GDM1 (cell line): ENCODE data around the gene IGHMBP2.
"Not testable (repeated sequence)": the region's sequence is repeated elsewhere in the genome, so short reads cannot be mapped to it uniquely, and the experiment has no call there.

Experiments used
- DNase-seq: peaks from one replicate; lab custom pipeline; 2025; lab: John Stamatoyannopoulos, UW

IGHMBP2 gene

GRCh38 chr11:68961245-68961644 is 57.6 kb downstream of the IGHMBP2 start:
- DNase-seq: no peak

GRCh38 chr11:68962527-68963250 is 59.0 kb downstream of the IGHMBP2 start:
- DNase-seq: no peak

- DNase-seq: no peak
Measured at GRCh38 chr11:68963779-68964178, 60.1 kb downstream of the IGHMBP2 start.

DNA sequence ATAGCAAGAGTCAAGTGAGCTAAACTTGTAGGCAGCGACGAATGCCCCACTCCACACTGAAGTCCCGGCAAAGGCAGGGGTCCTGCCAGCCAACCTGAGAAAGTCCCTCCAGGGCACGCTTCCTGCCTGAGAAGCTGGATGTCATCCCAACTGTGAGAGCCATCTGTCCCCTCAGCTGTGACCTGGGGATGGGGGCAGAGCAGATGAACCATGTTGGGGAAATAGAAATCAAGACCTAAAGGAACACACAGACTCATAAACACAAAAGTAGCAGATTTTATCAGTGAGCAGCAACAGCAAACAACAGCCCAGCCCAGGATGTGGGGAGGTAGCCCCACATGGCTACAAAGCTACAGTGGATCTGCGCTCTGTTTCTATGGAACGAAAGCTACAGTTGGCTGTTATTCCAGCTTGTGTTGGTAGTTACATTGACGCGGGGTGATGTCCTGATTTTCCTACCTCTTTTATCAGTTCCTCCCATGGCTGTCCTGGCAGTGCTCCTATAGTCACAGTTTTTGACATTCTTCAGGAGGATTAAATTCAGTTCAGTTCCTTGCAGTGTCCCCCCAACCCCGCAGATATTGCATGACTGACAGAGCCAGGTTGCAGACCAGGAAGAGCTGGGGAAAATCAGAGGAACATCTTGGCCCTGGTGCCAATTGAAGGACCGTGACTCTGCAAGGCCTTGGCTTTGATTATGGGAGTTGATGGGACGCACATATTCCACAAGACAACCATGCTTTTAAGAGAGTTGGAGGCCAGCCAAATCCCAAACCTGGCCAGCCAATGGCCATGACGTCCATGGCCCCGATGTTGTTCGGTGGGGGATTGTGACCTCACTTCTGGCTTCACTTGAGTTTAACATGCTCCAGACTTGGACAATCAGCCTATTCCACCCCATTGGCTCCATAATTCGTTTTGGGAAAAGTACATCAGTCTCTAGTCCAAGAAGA is 62.5 kb downstream of the IGHMBP2 start:
- no peak for DNase-seq

GRCh38 chr11:68966894-68967780 is 63.4 kb downstream of the IGHMBP2 start:
- no peak for DNase-seq

DNA sequence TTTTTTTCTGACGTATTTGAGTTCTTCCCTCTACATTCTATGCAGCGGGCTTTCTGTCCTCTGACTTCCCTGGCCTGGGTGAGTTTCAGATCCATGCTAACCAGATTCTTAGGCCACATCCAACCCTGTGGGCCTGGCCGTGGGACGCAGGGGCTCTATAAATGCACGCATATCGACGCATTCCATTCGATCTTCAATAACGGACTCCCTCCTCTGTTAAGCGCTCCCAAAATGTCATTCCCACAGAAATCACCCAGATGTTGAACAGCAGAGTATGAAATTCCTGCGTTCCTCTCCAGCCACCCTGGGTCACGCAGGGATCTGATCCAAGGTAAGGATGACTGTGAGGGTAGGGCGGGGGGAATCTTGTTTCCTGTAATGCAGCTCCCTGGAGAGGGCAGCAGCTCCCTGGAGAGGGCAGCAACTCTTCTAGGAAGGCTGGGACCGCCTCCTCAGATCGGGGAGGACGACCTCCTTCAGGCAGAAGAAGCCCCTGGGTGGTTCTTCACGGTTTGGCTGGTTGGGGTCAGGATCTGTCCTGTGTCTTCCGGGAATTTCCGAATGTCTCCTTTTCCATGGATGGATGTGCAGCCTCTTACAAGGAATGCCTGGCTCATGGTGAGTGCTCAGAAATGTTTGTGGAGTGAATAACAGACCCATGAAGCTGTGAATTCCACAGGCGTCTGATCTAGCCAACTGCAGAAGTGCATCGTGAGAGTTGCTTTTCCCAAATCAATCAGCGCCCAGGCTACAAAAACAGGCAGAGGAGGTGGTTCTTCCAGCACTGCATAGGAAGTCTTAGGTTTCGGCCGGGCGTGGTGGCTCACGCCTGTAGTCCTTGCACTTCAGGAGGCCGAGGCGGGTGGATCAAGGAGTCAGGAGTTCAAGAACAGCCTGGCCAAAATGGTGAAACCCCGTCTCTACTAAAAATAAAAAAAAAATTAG is 64.9 kb downstream of the IGHMBP2 start:
- DNase-seq: no peak

GRCh38 chr11:68969386-68969785 is 65.7 kb downstream of the IGHMBP2 start:
- DNase-seq: no peak

DNA sequence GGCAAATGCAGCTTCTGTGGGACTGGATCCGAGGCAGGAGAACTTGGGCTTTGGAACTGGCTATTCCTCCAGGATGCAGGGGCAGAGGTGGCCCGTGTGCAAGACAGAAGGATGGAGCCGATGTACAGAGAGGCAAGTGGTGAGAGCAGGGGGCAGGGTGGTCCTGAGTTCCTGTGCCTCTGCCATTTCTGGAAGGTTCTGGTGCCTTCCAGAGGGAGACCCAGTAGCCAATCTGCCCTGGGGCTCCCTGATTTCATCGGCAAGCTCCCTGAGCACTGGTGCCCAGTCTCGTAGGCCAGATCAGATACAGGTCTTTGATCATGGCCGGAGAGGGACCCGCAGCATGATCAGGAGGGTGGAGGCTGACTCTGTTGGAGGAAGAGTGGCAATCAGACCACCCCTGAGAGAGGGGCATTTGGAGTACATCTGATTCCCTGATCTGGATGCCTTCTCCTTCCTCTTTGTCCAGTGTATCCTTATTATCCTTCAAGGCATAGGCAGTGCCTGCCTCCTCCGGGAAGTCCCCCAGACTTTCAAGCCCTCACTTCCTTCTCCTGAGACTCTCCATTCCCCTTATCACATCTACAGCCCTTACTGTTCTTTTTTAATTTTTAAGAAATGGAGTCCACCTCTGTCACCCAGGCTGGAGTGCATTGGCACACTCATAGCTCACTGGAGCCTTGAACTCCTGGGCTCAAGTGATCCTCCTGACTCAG is 67.4 kb downstream of the IGHMBP2 start:
- DNase-seq: no peak

- no peak for DNase-seq
Measured at GRCh38 chr11:68973219-68973618, 69.5 kb downstream of the IGHMBP2 start.

GRCh38 chr11:68973706-68974105 is 70.0 kb downstream of the IGHMBP2 start:
- DNase-seq: not testable (repeated sequence)

DNA sequence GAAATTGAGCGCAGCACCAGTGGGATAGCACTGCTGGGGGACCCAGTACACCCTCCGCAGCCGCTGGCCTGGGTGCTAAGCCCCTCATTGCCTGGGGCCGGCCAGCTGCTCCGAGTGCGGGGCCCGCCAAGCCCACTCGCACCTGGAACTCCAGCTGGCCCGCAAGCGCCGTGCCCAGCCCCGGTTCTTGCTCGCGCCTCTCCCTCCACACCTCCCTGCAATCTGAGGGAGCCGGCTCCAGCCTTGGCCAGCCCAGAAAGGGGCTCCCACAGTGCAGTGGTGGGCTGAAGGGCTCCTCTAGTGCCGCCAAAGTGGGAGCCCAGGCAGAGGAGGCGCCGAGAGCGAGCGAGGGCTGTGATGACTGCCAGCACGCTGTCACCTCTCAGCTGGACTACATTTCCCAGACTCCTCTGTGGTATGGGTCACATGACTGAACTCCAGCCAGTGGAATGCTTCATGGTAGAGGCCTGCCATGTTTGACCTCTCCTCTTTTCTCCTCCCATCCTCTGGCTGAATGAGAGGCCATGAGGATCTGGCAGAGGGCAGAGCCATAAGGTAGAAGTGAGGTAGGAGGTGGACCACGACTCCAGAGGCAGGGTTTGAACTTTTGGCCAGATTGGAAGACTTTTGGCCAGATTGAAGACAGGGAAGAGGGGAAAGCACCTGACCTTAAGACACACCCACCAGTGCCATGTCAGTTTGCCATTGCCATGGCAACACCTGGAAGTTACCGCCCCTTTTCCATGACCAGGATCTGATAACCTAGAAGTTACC is 70.9 kb downstream of the IGHMBP2 start:
- no peak for DNase-seq

GRCh38 chr11:68976095-68976494 is 72.4 kb downstream of the IGHMBP2 start:
- no peak for DNase-seq

DNA sequence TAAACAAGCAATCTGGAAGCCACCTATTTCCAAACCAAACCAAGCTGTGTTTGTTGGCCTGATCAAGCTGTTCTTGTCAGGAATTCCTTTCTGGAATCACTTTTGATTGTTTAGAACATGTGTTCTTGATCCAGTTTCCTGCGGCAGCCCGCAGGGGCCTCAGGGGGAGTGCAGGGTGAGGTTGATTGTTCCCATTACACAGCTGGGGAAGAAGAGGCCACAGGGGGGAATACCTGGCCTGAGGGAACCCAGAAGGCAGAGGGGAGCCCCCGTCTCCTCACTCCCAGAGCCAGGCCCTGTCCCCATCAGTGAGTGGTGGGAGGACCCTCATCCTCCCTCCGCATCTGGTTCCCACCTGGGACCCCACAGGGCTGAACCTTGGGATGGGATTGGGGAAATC is 72.9 kb downstream of the IGHMBP2 start:
- DNase-seq: no peak

DNA sequence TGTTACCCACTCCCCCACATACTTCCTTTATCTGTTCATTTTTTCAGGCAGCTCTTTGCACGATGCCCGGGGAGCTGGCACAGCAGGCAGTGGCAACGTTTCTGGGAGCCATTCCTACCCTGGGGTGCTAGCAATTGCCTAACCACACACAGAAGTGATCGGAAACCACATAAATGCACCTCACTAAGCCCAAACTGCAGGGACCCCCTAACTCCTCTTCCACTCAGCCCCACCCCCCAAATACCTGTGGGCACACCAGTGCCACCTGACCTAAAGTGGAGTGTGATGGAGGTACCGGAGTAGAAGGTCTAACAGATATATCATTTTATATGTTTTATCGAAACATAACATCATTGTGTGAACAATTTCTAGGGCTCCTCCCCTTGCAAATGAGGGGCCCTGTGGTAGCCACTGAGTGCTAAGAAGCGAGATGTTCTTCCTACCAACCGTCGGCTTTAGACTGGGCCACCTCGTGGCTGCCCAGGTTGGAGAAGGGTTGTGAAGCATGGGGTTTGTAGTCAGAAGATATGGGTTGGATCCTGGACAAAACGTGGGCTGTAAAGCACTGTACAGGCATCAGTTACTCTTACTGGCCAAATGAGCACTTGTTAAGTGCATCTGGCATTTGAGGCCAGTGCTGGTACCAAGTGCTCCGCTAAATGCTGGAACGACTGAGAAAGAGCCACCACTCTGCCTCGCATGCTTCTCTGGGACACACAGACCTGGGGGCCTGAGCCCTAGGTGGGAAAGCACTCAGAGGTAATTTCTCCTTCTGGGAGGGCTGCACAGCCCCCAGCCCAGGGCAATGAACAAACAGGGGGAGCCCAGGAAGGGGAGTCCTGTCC is 74.3 kb downstream of the IGHMBP2 start:
- no peak for DNase-seq

GRCh38 chr11:68978626-68978930 is 74.9 kb downstream of the IGHMBP2 start:
- DNase-seq: no peak

DNA sequence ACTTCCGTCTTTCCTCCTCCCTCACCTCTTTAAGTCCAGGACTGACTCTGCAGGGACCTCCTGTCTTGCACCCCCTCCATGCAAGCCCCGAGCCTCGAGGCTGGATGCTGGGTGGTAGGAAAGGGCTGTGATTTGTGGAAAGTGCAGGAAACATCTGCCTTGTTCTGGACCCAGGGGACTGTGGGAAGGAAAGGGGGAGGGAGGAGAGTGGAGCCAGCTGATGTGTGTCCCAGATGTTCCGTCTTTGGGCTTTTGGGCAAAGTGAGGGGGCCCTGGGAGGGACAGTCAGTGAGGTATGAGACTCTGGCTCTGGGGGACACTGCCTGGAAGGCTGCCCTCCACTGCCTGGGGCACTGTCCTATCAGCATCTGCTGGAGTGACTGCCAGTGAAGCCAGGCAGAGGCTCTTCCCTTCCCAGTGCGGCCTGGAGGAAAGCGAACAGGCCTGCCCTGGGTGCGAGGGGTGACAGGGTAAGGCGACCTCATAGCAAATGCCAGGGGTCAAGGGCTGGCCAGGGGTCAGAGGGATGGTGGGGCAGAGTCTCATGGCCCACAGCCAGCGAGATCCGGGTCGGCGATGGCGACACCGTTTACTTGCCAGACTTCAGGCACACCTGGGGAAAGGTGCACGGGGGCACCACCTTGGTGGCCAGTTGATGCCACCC is 75.4 kb downstream of the IGHMBP2 start:
- no peak for DNase-seq

GRCh38 chr11:68979931-68980775 is 76.5 kb downstream of the IGHMBP2 start:
- no peak for DNase-seq

- DNase-seq: no peak
Measured at GRCh38 chr11:68980776-68981065, 77.0 kb downstream of the IGHMBP2 start, which contains the start of gene MRGPRD. Gene MRGPRD (minus strand): TSS chr11:68980986. CDS start chr11:68980986, 0 bp downstream.
